Amygdala (tissue), 56 donors: ENCODE results near the gene ROR2.
A peak's percentile ranks its signal among the peaks of the same experiment; 100 is the strongest.
"Not testable (repeated sequence)": the region's sequence is repeated elsewhere in the genome, so short reads cannot be mapped to it uniquely, and the experiment has no call there.

Experiments used
- DNase-seq, 56 donors: peaks; one replicate each; lab custom pipeline; 2025; lab: John Stamatoyannopoulos, UW

ROR2 gene

GRCh38 chr9:91949946-91950664 is at the start of gene ROR2:
TSS of gene ROR2 (minus strand) at chr9:91950228.
- DNase-seq, result peak in 12 of 56 donors; percentile 4 to 61 (median 14)

GRCh38 chr9:91995000-91995655 is 45.1 kb upstream of the ROR2 start:
- DNase-seq, result no peak

GRCh38 chr9:91994422-91994821 is 44.4 kb upstream of the ROR2 start:
- no peak for DNase-seq

GRCh38 chr9:91992461-91993041 is 42.5 kb upstream of the ROR2 start:
- no peak for DNase-seq

GRCh38 chr9:91991721-91992341 is 41.8 kb upstream of the ROR2 start:
- DNase-seq, result no peak

GRCh38 chr9:91986248-91986647 is 36.2 kb upstream of the ROR2 start:
- DNase-seq, result no peak

DNA sequence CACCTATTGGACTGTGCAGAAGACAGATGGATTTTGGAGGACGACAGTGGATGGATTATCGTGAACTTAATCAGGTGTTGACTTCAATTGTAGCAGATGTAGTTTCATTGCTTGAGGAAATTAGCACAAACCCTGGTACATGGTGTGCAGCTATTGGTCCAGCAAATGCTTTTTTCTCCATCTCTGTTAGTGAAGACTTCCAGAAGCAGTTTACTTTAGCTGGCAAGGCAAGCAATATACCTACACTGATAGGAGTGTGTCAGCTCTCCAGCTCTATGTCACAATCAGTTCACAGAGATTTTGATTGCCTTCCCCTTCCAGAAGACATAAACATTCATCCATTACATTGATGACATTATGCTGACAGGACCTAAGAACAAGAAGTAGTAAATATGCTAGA is 35.7 kb upstream of the ROR2 start:
- DNase-seq, result no peak

GRCh38 chr9:91978740-91979414 is 28.8 kb upstream of the ROR2 start:
- DNase-seq, result no peak

DNA sequence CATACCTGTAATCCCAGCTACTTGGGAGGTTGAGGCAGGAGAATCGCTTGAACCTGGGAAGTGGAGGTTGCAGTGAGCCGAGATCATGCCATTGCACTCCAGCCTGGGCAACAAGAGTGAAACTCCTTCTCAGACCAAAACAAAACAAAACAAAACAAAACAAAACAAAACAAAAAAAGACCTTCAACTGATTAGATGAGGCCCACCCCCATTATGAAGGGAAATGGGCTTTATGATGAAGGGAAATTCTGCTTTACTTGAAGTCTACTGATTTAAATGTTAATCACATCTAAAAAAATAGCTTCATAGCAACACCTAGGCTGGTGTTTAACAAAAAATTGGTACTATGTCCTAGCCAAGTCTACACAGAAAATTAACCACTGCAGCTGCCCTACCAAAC is 25.2 kb upstream of the ROR2 start:
- not testable (repeated sequence) for DNase-seq

DNA sequence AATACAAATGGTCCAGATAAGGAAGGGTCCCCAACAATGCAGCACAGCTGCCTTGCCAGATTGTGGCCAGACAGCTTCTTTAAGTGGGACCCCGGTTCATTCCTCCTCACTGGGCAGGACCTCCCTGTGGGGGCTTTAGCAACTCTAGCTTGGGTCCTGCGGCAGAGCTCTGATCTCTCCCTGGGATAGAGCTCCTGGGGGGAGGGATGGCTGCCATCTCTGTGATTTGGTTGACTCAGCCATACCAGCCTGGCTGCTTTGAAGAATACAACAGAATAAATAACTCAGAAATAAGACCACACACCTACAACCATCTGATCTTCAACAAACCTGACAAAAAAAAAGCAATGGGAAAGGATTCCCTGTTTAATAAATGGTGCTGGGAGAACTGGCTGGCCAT is 22.7 kb upstream of the ROR2 start:
- no peak for DNase-seq

GRCh38 chr9:91972076-91972626 is 22.1 kb upstream of the ROR2 start:
- DNase-seq, result no peak

DNA sequence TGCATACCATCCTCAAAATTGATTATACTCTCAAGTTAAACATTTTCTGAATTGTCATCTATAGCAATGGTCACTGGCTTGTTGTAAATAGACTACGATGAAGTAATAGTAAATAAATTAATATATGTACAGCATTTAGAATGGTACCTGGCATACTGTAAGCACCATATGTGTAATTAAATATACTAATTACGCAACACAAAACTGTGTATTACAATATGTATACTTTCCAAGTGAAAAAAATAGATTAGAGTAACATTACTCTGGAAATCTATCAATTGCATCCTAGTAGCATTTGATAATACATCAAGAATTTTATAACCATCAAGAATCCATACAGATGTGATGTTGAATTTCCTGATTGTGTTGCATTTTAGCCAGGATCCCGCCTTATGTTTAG is 17.2 kb upstream of the ROR2 start:
- DNase-seq, result no peak

GRCh38 chr9:91966503-91966902 is 16.5 kb upstream of the ROR2 start:
- no peak for DNase-seq

DNA sequence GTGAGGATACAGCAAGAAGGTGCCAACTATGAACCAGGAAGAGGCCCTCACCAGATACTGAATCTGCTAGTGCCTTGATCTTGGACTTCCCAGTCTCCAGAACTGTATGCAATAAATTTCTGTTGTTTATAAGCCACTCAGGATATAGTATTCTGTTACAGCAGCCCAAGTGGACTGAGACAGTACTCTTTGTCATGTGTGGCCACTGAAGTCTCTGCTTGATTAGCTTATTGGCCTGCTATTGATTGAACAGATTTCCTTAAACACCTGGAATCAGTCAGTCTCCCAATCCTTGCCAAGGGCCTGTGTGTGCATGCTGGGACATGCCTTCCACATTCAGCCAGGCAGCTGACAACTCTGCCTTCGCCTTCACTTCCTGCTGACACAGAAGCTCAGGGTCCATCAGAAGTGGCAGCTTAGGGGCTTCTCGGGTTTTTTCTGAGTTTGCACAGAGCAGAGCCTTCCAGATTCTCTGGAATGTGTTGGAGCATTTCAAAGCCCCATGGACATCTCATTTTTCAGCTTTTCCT is 13.7 kb upstream of the ROR2 start:
- no peak for DNase-seq

DNA sequence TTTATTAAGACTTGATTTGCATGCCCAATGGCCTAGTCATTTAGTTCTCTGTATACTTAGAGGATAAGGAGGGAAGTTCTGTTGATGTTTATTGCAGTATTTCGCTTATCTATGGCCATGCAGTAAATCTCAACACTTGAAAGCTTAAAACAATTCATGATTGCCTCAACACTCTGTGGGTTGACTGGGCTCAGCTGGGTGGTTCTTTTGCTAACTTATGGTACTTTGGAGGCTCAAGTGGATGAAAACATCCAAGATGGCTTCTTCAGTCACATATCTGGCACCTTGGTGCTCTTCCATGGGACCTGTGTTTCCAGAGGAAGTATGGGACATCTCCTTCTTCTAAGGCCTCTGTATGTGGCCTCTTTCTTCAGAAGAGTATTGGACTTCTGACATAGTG is 10.3 kb upstream of the ROR2 start:
- no peak for DNase-seq

GRCh38 chr9:91958174-91958573 is 8.1 kb upstream of the ROR2 start:
- no peak for DNase-seq

- DNase-seq, result peak in 5 of 56 donors; percentile 2 to 43 (median 6)
Observed at GRCh38 chr9:91954841-91955471, 4.9 kb upstream of the ROR2 start.

- DNase-seq, result no peak
Observed at GRCh38 chr9:91953718-91954117, 3.7 kb upstream of the ROR2 start.

- DNase-seq, result no peak
Observed at GRCh38 chr9:91951944-91952520, 2.0 kb upstream of the ROR2 start.
